Measurements from ENCODE around the gene RAB31.

GRCh38 chr18:9753846-9754245, 45.7 kb downstream of the RAB31 start:
- TF ChIP-seq POLR2A (IDR thresholded peaks at IDR 0.05) (no peak), CTCF (IDR thresholded peaks at IDR 0.05) (no peak), POLR2AphosphoS5 (IDR thresholded peaks at IDR 0.05) (no peak)
